OCI-LY1 (cell line): ENCODE results near the gene MKNK1.

Experiments used
- EZH2 ChIP-seq: fragments of 200-600 bp; sonication (generic), shearing (Covaris generic); IDR thresholded peaks from 2 replicates; pipeline ENCODE4 v1.8.0; 2017; ENCODE audit warnings: borderline replicate concordance, mixed run types, mild to moderate bottlenecking, antibody characterized with exemption, low read length, moderate library complexity, mixed read lengths
- TF ChIP-seq, protein P1 (sequence below): fragments of 200-600 bp; sonication (generic), shearing (Covaris generic); IDR thresholded peaks from 2 replicates; pipeline ENCODE4 v1.5.1; 2017; ENCODE audit warnings: mild to moderate bottlenecking, antibody characterized with exemption, low read length, moderate library complexity, mixed read lengths

DNA sequence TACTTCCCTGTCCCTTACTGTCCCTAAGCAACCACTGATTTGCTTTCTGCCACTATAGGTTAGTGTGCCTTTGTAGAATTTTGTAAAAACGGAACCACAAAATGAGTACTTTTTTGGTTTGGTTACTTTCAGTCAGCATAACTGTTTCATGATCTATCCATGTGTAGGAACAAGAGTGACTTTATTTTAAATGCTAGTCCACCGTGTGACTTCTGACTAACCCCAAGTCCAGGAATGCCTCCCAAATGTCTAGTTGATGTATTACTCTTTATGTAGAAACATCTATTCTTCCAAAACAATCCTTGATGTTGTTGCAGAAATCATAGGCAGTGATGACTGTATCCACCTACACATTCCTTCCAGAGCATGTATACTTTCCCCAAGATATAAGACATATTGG lies 42.8 kb upstream of the MKNK1 start:
- TF ChIP-seq, protein P1, sequence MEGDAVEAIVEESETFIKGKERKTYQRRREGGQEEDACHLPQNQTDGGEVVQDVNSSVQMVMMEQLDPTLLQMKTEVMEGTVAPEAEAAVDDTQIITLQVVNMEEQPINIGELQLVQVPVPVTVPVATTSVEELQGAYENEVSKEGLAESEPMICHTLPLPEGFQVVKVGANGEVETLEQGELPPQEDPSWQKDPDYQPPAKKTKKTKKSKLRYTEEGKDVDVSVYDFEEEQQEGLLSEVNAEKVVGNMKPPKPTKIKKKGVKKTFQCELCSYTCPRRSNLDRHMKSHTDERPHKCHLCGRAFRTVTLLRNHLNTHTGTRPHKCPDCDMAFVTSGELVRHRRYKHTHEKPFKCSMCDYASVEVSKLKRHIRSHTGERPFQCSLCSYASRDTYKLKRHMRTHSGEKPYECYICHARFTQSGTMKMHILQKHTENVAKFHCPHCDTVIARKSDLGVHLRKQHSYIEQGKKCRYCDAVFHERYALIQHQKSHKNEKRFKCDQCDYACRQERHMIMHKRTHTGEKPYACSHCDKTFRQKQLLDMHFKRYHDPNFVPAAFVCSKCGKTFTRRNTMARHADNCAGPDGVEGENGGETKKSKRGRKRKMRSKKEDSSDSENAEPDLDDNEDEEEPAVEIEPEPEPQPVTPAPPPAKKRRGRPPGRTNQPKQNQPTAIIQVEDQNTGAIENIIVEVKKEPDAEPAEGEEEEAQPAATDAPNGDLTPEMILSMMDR: no peak
- TF ChIP-seq EZH2: no peak
